Measurements from ENCODE around the gene ZNF660.

Gene ZNF660

GRCh38 chr3:44642337-44642736 lies 57.6 kb downstream of the ZNF660 start:
- no peak for DNase-seq

GRCh38 chr3:44643024-44643423 lies 58.3 kb downstream of the ZNF660 start:
- DNase-seq = no peak

DNA sequence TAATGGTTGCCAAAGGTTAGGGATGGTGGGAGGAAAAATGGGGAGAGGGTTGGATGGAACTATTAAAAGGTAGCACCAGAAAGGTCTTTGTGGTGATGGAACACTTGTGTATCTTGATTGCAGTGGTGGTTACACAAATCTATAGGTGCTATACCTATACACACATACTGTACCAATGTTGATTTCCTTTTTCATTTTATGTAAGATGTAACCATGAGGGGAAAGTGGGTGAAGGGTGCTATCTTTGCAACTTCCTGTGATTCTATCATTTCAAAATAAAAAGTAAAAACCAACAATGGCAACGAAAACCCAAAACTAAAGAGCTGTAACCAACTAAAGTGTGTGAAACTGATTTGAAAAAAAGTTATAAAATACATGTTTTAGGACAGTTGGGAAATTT lies 63.0 kb downstream of the ZNF660 start:
- no peak for DNase-seq

GRCh38 chr3:44648564-44649229 lies 63.9 kb downstream of the ZNF660 start, which contains the start of gene ZNF35:
ZNF35 (plus strand) TSS chr3:44648732; CDS start chr3:44651068, 2,336 bp downstream.
- DNase-seq = peak; percentile 94
